ENCODE results near the gene ZNF263. TPM values are rescaled to one million over a fixed set of nuclear protein-coding genes. Genes with fewer than 3 reads are reported as not detected.

The ZNF263 gene
- total RNA-seq, 1 donor: 65.1 TPM

- no peaks in the 10 kb centered on the region for H3K27me3 ChIP-seq (ENCODE audit: insufficient read depth, low read length)
- H3K36me3 ChIP-seq (ENCODE audit: insufficient read depth, low read length): peaks cover 50% of the 10 kb centered on the region
- no peak overlapping the region for H3K4me3 ChIP-seq (ENCODE audit: insufficient read depth, low read length)
- no peak overlapping the region for H3K27ac ChIP-seq (ENCODE audit: low read depth, low read length)
- H3K4me1 ChIP-seq (ENCODE audit: insufficient read depth, low read length): no peaks in the 10 kb centered on the region
- H4K20me1 ChIP-seq (ENCODE audit: insufficient read depth, low read length): no peaks in the 10 kb centered on the region
- TF ChIP-seq CTCF (IDR thresholded peaks at IDR 0.05; ENCODE audit: extremely low read depth, low read depth, low read length): no peak
- peaks cover 59% of the 10 kb centered on the region for H3K9me3 ChIP-seq (ENCODE audit: low read depth, low read length)
- H2AFZ ChIP-seq (ENCODE audit: low read length): no peak overlapping the region
- no peaks in the 10 kb centered on the region for H3K79me2 ChIP-seq (ENCODE audit: insufficient read depth, low read length)
- no peak overlapping the region for H3K4me2 ChIP-seq (ENCODE audit: insufficient read depth, low read length)
- no peak for DNase-seq (ENCODE audit: insufficient read length, low spot score, missing footprints)
Observed at GRCh38 chr16:3317315-3317999, 34.2 kb downstream of the ZNF263 start.

GRCh38 chr16:3321816-3322215, 38.5 kb downstream of the ZNF263 start:
- Histone ChIP-seq H3K79me2 (ENCODE audit: insufficient read depth, low read length) (no peaks in the 10 kb centered on the region), H3K4me3 (ENCODE audit: insufficient read depth, low read length) (no peak overlapping the region), H3K27ac (ENCODE audit: low read depth, low read length) (no peak overlapping the region), H3K36me3 (ENCODE audit: insufficient read depth, low read length) (peaks cover 12% of the 10 kb centered on the region), H3K4me1 (ENCODE audit: insufficient read depth, low read length) (no peaks in the 10 kb centered on the region), H4K20me1 (ENCODE audit: insufficient read depth, low read length) (no peaks in the 10 kb centered on the region), H3K27me3 (ENCODE audit: insufficient read depth, low read length) (no peaks in the 10 kb centered on the region), H3K4me2 (ENCODE audit: insufficient read depth, low read length) (no peak overlapping the region), H3K9me3 (ENCODE audit: low read depth, low read length) (peaks cover 36% of the 10 kb centered on the region), H2AFZ (ENCODE audit: low read length) (no peak overlapping the region)
- no peak for TF ChIP-seq CTCF (IDR thresholded peaks at IDR 0.05; ENCODE audit: extremely low read depth, low read depth, low read length)
- no peak for DNase-seq (ENCODE audit: insufficient read length, low spot score, missing footprints)

GRCh38 chr16:3327514-3327913, 44.2 kb downstream of the ZNF263 start:
- no peaks in the 10 kb centered on the region for H3K36me3 ChIP-seq (ENCODE audit: insufficient read depth, low read length)
- no peaks in the 10 kb centered on the region for H3K79me2 ChIP-seq (ENCODE audit: insufficient read depth, low read length)
- no peak overlapping the region for H3K4me2 ChIP-seq (ENCODE audit: insufficient read depth, low read length)
- no peak overlapping the region for H2AFZ ChIP-seq (ENCODE audit: low read length)
- no peak for TF ChIP-seq CTCF (IDR thresholded peaks at IDR 0.05; ENCODE audit: extremely low read depth, low read depth, low read length)
- H3K9me3 ChIP-seq (ENCODE audit: low read depth, low read length): no peaks in the 10 kb centered on the region
- no peak overlapping the region for H3K4me3 ChIP-seq (ENCODE audit: insufficient read depth, low read length)
- H3K27ac ChIP-seq (ENCODE audit: low read depth, low read length): no peak overlapping the region
- no peaks in the 10 kb centered on the region for H3K4me1 ChIP-seq (ENCODE audit: insufficient read depth, low read length)
- H3K27me3 ChIP-seq (ENCODE audit: insufficient read depth, low read length): no peaks in the 10 kb centered on the region
- no peaks in the 10 kb centered on the region for H4K20me1 ChIP-seq (ENCODE audit: insufficient read depth, low read length)
- no peak for DNase-seq (ENCODE audit: insufficient read length, low spot score, missing footprints)

- H3K9me3 ChIP-seq (ENCODE audit: low read depth, low read length): no peaks in the 10 kb centered on the region
- no peak for TF ChIP-seq CTCF (IDR thresholded peaks at IDR 0.05; ENCODE audit: extremely low read depth, low read depth, low read length)
- H3K4me1 ChIP-seq (ENCODE audit: insufficient read depth, low read length): no peaks in the 10 kb centered on the region
- H3K27me3 ChIP-seq (ENCODE audit: insufficient read depth, low read length): no peaks in the 10 kb centered on the region
- H3K4me3 ChIP-seq (ENCODE audit: insufficient read depth, low read length): no peak overlapping the region
- H3K4me2 ChIP-seq (ENCODE audit: insufficient read depth, low read length): no peak overlapping the region
- H3K36me3 ChIP-seq (ENCODE audit: insufficient read depth, low read length): no peaks in the 10 kb centered on the region
- no peak overlapping the region for H3K27ac ChIP-seq (ENCODE audit: low read depth, low read length)
- no peaks in the 10 kb centered on the region for H4K20me1 ChIP-seq (ENCODE audit: insufficient read depth, low read length)
- no peaks in the 10 kb centered on the region for H3K79me2 ChIP-seq (ENCODE audit: insufficient read depth, low read length)
- DNase-seq (ENCODE audit: insufficient read length, low spot score, missing footprints): no peak
- no peak overlapping the region for H2AFZ ChIP-seq (ENCODE audit: low read length)
Observed at GRCh38 chr16:3328104-3328503, 44.8 kb downstream of the ZNF263 start.
